Activated T-helper 1 cell treated with anti-CD3 and anti-CD28 coated beads, Interleukin-2, amount 50 U/mL, for 16 hours (primary cell): ENCODE measurements around the gene DLG2.

ENCODE experiments used
- DNase-seq, 2 donors: peaks; one replicate each; pipeline ENCODE4 v3.0.0-alpha.2; 2020; ENCODE audit warnings: low read depth in 1 of 2, low spot score in 1 of 2

The DLG2 gene

DNA sequence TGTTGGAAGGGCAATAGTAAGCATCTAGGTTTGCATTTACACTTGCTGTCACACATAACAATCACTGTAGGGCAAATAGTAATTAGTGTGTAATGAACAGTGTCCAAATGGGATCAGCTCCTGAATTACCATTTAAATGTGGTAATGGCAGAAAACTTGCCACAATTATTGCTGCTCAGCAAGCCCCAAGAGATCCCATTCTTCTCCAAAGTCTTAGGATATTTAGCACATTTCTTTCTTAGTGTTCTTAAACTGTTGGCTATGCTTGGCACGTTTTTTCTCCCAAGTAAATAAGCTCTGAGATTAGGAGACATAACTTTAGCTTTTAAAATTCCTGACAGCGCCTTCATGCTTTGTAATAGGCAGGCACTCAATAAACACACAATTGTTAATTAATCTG, 1037.0 kb downstream of the DLG2 start:
- no peak for DNase-seq

DNA sequence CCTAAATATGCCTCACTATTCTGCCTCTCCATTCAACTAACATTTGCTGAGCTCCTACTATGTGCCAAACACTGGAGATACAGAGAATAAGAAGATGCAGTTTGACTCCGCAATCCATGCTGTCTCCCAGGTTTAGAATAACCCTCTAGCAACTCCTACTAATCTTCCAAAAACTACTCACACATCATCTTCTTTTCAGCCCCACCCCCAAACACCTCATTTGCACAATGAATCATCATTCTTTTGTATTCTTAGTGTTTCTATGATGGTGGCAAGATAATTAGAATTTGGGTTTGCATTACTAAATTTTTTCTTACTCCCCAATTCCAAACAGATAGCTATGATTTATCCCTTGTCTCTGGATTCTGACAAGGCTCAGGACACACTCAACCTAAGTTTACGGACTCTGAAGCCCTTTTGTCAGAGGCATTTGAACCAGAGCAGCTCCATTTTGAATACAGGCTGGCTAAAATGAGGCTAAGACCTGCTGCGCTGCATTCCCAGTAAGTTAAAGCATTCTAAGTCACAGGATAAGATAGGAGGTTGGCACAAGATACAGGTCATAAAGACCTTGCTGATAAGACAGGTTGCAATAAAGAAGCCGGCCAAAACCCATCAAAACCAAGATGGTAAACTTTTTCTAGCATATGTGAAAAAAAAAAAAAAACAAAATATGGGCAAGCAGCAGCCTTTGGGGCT, 1038.9 kb downstream of the DLG2 start:
- DNase-seq = no peak

DNA sequence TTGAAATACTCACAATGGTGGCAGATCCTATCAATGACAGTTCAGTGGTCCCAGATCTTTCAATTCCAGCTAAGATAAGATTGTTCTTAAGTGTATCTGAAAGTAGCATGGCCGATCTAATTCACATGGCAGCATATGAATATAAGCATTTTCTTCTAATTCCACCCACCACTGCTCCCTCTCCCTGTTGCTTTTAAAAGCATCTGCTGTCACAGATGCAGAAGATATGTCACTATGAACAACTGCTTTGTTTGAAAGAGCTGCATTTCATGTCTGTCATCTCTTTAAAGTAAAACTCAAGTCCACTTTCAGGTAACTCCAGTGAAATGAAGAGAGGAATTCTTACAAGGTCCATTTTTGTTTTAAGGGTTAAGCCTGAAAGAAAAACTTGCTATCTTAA, 1044.0 kb downstream of the DLG2 start:
- DNase-seq = no peak

DNA sequence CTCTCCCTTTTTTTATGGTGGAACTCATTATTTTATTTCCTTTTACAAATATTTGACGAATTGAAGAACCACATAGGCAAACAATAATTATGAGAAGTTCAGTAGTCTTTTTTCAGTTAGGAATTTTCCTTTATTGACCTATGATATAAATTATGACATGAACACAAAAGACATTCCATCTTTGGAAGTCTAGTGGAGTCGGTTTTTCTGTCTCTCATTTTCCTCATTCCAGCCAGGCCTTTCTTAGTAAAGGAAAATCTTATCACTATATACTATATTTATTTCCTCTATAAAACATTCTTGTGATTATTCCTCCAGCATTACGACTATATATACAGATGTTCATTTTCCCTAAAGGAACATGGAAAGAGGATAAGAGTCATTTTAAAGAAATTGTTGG, 1046.1 kb downstream of the DLG2 start:
- no peak for DNase-seq

DNA sequence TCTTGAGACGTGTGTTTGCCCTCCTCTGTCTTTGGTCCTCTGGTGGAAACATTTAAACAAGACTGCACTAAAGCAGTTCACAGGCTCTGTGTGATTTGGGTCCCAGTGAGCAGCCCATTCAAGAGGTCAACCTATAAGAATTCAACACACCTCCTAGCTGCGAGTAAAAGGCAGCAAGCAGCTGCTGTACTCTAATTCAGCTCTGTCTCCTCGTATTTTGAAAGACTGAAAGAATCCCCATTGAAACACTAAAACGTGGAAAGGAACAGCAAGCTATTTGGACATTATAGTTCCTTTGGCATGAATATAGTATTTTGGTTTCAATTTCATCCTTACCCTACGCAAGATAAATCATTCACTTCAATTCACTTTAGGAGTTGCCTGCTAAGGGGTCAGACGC, 1046.7 kb downstream of the DLG2 start:
- no peak for DNase-seq

DNA sequence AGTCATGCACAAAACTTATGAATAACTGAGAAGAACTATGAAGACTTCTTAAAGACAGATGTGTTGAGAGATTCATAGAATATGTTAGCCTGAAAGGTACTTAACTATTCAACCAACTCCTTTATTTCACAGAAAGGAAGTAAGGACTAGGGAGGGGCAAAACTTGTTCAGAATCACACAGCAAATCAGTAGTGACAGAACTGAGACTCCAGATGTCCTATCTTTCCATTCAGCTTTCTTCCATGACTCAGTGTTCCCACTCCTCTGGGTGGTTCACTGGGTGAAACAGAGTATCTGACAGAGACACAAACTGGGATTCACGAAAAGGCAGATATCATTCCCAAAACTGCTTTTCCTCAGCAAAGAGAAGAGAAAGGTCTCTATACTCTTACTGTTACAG, 1053.3 kb downstream of the DLG2 start:
- DNase-seq = no peak

DNA sequence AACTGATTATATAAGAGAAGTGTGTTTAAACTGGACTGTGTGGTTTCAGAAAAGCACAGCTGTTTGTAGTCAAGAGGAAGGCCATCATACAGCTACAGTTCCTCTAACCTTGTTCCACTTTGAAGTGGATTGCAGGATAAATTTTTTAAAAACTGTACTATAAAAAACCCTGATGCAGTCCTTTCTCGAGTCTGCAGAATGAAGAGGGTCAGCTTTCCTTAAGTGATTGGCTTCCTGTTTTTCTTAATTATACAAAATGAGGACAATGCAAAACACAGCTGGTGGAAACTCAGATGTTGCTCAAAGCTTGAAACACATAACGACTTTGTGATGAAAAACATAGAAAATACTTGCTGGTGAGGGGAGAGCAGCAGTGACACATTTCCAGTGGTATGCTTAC, 1060.5 kb downstream of the DLG2 start:
- no peak for DNase-seq

DNA sequence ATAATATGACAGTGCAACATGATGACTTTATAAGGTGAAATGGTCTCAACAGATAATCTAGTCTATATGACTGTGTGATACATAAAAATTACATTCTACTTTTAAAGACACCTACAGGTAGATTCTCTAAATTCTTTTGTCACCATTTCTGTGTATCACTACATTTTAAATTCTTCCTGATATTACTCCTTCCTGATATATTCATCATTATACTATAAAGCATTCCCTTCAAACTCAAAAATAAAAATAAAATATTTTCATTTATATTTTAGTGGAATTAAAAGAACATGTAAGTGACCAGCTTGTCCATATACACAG, 1062.3 kb downstream of the DLG2 start:
- no peak for DNase-seq

DNA sequence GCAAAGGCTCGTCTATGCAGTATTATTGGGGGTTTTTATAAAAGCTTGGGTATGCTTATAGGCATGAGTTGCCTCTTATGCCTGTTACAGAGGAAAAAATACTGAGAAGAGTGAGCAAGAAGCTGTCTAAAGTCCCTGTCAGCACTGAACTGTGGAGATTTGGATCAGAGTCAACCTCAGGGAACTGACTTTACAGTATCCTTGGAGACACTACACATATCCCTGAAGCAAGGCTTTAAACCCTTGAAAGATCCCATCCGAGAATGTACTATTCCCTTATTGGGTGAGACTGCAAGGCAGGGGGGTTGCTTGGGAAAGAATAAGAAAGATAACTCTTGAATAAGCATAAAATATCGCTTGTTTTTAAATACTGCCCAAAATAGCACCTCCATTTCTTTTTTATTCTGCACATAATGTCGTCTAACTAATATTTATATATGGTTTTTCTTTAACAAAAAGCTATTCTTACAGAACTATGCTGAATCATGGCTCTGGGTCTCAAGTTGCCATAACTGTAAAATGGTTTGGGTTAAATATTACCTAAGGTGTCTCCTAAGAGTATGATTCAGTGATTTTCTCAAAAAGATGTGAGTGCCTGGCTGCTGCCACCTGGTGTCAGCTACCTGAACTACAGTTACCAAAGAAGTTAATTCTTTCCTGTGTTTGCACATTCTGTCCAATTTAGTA, 1062.8 kb downstream of the DLG2 start:
- no peak for DNase-seq

DNA sequence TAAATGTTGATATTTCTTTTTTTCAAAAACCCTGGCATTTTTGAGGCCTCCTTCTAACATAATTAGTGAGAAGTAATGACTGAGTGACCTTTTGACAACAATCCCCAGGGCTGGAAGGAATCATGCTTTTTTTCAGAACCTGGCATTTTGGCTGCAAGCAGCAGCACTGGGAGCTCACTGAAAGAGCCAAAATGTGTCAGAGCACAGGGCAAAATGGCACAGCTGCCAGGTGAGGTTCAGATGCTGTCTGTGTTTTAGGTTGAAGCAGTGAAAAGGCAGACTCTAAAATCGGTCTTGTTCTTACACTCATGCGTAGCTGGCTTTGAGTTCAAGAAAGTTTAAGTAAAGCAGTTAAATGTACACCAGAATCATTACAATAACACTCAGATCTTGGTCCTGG, 1063.8 kb downstream of the DLG2 start:
- no peak for DNase-seq

DNA sequence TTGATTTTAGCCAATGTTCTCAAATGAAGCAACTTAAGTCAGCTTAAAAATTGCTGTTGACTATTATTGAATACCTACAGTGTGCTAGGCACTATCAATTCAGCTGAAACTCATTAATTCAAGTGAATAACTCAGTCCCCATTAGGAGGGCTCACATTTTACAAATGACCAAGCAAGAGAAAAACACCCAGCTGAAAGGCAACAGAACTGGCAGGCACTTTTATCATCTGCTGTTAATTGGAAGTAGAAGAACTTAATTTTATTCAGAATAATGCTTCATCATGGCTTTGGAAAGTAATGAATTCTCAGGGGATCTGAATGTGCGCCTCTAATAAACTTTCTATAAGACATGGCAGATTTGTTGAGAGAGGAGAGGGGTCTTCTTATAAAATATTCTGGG, 1066.9 kb downstream of the DLG2 start:
- DNase-seq = no peak

DNA sequence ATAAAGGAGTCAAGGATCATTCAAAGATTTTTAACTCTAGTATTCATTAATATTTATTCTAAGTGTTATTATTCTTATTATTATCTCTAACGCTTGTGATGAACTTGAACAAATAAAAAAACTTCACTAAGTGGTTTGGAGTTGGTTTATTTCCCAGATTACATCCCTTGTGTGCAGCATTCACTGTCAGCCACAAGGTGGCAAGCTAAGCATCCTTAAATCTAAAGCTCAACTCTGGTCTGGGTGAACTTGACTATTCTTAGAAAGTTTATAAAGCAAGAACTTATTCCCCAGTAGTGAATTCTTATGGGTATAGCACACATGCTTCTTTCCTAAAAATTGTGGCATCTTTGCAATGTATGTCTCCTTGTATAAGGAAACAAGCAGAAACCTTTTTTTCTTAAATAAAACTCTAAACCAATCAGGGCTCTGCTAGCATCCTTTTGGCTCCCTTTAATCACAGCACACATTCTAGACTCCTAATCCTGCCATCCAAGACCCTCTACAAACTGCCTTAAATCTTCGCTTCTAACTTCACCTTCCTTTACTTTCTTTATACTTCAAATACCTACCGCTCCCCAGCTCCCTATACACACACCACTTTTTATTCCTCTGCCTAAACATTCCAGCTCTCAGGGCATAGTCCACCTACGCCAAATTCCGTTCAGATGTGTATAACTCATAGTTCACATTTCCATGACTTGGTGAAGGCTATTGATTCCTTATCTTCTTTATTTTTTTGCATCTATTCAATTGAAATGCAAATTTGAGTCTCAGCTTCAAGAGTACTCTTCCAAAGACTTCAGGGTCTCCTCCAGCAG, 1068.8 kb downstream of the DLG2 start:
- no peak for DNase-seq

DNA sequence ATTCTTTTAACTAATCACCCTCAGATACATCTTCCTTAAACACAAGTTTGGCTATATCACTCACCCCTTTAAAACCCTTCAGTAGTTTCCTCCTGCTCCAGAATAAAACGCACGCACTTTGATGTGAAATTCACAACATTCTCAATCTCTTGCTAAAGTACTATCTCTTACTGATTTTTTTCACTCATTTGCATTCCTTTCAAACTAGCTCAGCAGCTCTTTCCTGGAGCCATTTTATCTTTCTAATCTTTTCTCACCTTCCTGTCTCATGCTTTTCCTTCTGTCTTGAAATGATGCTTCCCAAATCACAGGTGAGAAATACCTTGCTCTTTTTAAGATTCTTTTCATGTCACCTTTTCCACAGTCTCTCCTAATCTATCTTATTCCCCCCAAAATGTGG, 1074.4 kb downstream of the DLG2 start:
- no peak for DNase-seq

DNA sequence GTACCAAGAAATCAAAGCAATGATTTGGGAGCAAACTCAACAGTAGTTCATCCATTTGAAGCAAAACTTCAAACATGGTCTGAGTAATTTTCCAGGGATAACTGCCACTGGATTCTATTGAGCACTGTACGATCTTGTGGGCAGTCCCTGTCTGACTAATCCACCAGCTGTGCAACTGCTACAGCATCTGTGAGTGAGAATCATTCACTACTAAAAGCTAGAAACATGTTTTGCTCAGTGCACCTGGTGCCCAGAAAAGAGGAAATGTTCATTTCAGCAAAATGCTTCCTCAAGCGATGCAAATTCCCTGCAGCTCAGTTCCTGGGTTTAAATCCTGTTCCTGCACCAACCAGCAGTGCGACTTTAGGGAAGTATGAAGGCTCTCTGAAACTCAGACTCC, 1077.9 kb downstream of the DLG2 start:
- DNase-seq = no peak

DNA sequence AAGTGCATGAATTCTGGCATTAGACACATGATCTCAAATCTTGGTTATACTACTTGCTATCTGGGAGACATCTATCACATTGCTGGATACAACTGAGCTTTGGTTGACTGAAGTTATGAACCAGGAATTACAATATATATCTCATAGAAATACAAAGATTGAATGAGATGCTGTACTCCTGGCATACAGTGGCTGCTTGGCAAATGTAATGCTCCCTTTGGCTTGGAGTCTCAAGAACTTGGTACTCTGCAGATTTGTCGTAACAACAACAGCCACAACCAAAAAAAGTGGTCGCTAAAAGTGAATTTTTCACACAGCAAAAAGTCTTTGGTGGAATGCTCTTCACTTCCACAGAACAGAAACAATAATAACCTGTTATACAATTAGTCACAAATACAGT, 1082.6 kb downstream of the DLG2 start:
- no peak for DNase-seq

DNA sequence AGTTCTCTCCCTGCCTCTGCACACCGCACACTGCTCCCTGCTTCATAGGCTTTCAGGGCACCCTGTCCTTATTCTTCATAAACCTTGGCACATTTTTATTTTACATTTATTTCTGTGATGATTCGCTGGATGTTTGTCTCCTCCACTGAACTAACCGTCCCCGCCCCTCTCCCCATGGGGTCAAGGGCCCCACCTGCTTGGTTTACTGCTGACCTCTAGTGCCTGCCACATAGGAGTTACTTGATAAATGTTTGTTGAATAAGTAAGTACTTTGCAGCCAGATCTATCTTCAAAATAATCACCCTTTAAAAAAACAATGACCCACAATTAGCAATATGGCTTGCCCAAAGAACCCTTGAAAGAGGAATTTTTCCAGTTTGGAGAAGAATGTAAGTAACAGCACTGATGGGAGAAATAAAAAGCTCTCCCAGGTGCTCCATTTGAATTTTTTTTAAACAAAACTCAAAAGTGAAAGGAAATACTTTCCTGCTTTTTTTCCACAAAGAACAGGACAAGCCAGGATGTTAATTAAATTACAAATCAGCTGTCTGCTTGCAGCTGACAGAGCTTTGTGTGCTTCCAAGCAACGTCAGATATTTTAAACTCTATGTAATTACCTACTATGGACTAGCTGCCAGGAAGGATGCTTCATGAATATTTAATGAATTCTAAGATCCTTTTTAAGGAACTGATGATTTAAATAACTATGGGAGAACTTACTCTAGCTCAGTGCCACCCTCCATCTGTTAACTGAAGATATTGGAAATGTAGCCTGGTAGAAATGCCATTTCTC, 1083.6 kb downstream of the DLG2 start:
- no peak for DNase-seq

DNA sequence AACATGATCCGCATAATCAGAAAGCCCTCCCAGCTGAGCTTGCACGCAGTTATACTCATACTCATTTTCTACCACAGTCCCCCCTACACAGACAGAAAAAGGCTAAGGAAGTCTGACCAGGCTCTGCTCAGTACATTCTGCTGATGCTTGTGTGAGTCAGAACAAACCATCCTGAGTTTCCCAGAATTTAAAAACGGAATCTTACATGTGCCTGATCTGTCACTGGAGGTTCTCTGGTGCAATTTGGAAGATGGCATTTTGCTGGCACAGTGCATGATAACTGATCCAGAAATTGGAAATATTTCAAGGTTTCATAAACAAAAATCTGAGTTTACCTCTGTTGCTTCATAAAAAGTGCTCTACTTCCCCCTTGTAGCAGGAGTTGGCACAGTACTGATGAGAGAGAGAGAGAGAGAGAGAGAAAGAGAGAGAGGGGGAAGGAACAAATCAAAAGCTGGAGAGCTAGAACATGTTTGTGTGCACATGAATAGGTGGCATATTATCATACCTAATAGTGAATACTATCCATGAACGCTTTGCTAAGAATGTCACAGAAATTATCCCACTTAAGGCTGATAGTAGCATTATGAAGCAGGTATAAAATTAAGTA, 1085.3 kb downstream of the DLG2 start:
- DNase-seq = no peak

DNA sequence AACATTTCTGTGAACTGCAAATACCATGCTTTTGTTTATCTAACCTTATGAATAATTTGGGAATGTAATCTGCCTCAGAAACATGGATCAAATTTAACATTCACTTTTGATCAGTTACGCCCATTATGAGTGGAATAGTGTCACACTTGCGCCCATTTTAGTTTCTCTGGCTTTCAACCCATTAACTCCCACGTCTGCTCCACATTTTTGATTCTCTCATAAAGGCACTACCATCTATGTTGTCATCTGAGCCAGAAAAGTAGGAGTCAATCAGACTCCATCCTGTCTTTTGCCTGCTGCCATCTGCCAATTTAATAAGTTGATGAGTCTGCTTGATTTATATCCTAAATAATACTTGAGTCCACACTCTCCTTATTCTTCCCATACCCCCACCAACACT, 1090.7 kb downstream of the DLG2 start:
- no peak for DNase-seq

DNA sequence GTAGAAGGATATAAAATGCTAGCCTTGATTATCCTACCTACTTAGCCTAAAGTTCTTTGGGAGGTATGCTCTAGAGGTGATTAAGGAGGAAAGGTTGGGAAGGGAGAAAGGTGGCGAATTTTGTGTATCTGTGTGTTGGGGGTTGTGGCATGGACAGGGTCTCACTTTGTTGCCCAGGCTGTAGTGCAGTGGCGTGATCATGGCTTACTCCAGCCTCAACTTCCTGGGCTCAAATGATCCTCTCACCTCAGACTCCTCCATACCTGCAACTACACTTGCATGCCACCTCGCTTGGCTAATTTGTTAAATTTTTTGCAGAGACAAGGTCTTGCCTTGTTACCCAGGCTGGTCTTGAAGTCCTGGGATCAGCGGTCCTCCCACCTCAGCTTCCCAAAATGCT, 1094.8 kb downstream of the DLG2 start:
- no peak for DNase-seq

DNA sequence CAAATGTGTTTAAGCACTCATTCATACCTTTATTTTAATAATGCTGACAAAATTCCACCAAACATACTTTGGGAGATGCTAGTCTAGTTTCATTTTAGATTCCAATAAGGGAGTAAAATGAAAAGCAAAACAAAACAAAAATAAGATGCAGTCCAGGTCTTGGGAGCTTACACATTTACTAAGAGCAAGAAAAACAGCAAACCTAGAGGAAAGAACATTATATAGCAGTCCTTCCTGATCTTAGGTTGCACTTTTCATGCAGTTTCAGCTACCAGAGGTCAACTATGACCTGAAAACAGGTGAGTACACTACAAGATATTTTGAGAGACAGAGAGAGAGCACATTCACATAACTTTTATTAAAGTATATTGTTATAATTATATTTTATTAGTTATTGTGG, 1100.9 kb downstream of the DLG2 start:
- DNase-seq = no peak

DNA sequence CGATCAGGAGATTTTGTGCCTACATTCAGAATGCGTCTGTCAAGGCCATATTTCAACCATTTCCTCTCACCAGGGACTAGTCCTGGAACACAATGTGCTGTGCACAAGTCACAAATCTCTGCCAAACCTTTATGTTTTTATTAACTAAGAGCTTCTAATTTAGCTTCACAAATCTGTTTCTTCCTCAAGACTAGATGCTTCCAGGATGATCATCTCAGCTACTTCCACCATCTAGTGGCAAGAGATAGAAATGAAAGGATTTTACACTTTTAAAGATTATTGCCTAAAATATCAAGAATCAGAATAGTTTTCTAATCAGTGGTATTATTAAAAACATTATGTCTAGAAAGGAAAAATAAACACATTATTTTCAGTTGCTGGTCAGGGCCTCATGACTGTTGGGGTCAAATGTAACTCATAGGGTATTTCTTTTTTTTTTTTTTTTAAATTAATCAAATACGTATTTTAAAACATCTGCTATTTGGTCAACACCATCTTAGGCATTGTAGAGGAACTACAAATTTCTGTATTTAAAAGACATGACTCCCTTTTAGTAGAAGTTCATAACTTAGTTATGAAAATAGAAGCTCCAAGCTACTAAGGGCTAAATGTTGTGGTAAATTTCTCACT, 1102.6 kb downstream of the DLG2 start:
- no peak for DNase-seq
